Tibial nerve (tissue), 4 donors: ENCODE data around the gene TRPC1. TPM values are rescaled to one million over a fixed set of nuclear protein-coding genes. Genes with fewer than 3 reads are reported as not detected.

ENCODE experiments used
- DNase-seq, 2 donors: peaks; one replicate each; pipeline ENCODE4 v3.0.0-alpha.2; 2019; ENCODE audit warnings: low spot score in 2 of 2
- H3K27ac ChIP-seq, 4 donors: fragments of 200-600 bp; sonication (generic) in 3 of 4; one replicate each; pipeline ENCODE4 v1.5.1; 2017 to 2019; ENCODE audit warnings: mild to moderate bottlenecking in 1 of 4
- H3K27me3 ChIP-seq, 2 donors: fragments of 200-600 bp; sonication (generic) in 1 of 2; one replicate each; pipeline versions ENCODE4 v1.5.1 to v1.6.0; 2017 to 2019
- H3K36me3 ChIP-seq, 3 donors: fragments of 200-600 bp; sonication (generic); one replicate each; pipeline ENCODE4 v1.5.1; 2018 to 2019
- H3K4me1 ChIP-seq, 4 donors: fragments of 200-600 bp; sonication (generic) in 3 of 4; one replicate each; pipeline ENCODE4 v1.5.1; 2017 to 2019
- H3K4me3 ChIP-seq, 4 donors: fragments of 200-600 bp; sonication (generic) in 3 of 4; one replicate each; pipeline ENCODE4 v1.5.1; 2017 to 2019; ENCODE audit warnings: mild to moderate bottlenecking in 1 of 4, moderate library complexity in 1 of 4
- H3K9me3 ChIP-seq, 4 donors: fragments of 200-600 bp; sonication (generic) in 3 of 4; one replicate each; pipeline ENCODE4 v1.5.1; 2017 to 2019
- EP300 ChIP-seq, 2 donors: sonication (generic); formaldehyde crosslinking; IDR thresholded peaks; one replicate each; pipeline ENCODE4 v1.6.1; 2017; ENCODE audit warnings: antibody characterized with exemption in 2 of 2, mild to moderate bottlenecking in 1 of 2
- POLR2A ChIP-seq, 2 donors: fragments of 450-650 bp; IDR thresholded peaks; one replicate each; pipeline ENCODE4 v1.6.1; 2017; ENCODE audit warnings: antibody characterized with exemption in 2 of 2, mild to moderate bottlenecking in 2 of 2, moderate library complexity in 2 of 2
- WGBS, 2 donors: methylation state at CpG; one replicate each; pipeline ENCODE4 v1.1.5; 2018; 5-methylcytosine and 5-hydroxymethylcytosine counted together
- total RNA-seq, 4 donors: library from RNA; depleted of rRNA; stranded (reverse); fragments of >200 nt; gene quantifications; one replicate each; pipeline ENCODE4 v1.1.0, GENCODE V29; 2016
- TF ChIP-seq, protein P1 (sequence below), 5 experiments: fragments of 200-600 bp in 3 of 5; fragments of 450-650 bp in 2 of 5; sonication (generic) in 3 of 5; IDR thresholded peaks; one replicate each; pipeline ENCODE4 v1.5.1; 2016 to 2019; ENCODE audit warnings: antibody characterized with exemption in 5 of 5, mild to moderate bottlenecking in 3 of 5, moderate library complexity in 2 of 5

The TRPC1 gene
- total RNA-seq, 4 donors from 2014 or later, result 23.4 to 47.7 (median 31.1) TPM

- 78 to 80% methylated on average over 3 of the region's 3 CpGs for WGBS, 2 donors
- no peak overlapping the region for H3K4me3 ChIP-seq
- peaks cover 0 to 18% (median 0%) of the 10 kb centered on the region in 3 donors for H3K36me3 ChIP-seq
- no peak overlapping the region for H3K27ac ChIP-seq
- TF ChIP-seq POLR2A (IDR thresholded peaks at IDR 0.05) (no peak), EP300 (IDR thresholded peaks at IDR 0.05) (no peak)
- TF ChIP-seq, protein P1, sequence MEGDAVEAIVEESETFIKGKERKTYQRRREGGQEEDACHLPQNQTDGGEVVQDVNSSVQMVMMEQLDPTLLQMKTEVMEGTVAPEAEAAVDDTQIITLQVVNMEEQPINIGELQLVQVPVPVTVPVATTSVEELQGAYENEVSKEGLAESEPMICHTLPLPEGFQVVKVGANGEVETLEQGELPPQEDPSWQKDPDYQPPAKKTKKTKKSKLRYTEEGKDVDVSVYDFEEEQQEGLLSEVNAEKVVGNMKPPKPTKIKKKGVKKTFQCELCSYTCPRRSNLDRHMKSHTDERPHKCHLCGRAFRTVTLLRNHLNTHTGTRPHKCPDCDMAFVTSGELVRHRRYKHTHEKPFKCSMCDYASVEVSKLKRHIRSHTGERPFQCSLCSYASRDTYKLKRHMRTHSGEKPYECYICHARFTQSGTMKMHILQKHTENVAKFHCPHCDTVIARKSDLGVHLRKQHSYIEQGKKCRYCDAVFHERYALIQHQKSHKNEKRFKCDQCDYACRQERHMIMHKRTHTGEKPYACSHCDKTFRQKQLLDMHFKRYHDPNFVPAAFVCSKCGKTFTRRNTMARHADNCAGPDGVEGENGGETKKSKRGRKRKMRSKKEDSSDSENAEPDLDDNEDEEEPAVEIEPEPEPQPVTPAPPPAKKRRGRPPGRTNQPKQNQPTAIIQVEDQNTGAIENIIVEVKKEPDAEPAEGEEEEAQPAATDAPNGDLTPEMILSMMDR (IDR thresholded peaks at IDR 0.05), result no peak
- H3K27me3 ChIP-seq, result no peaks in the 10 kb centered on the region
- no peaks in the 10 kb centered on the region for H3K4me1 ChIP-seq
- no peak for DNase-seq
- H3K9me3 ChIP-seq, result no peaks in the 10 kb centered on the region
Measured at GRCh38 chr3:142809259-142809658, 85.4 kb downstream of the TRPC1 start.

GRCh38 chr3:142815803-142816202, 92.0 kb downstream of the TRPC1 start:
- H3K27ac ChIP-seq, result no peak overlapping the region
- H3K36me3 ChIP-seq, result no peaks in the 10 kb centered on the region
- H3K4me3 ChIP-seq, result no peak overlapping the region
- TF ChIP-seq POLR2A (IDR thresholded peaks at IDR 0.05), result no peak
- no peak for TF ChIP-seq EP300 (IDR thresholded peaks at IDR 0.05)
- TF ChIP-seq, protein P1 (IDR thresholded peaks at IDR 0.05), result no peak
- no peaks in the 10 kb centered on the region for H3K4me1 ChIP-seq
- 91 to 92% methylated on average over 6 of the region's 6 CpGs for WGBS, 2 donors
- DNase-seq, result no peak
- no peaks in the 10 kb centered on the region for H3K27me3 ChIP-seq
- H3K9me3 ChIP-seq, result no peaks in the 10 kb centered on the region

- Histone ChIP-seq H3K9me3 (no peaks in the 10 kb centered on the region), H3K27me3 (no peaks in the 10 kb centered on the region), H3K4me3 (no peak overlapping the region), H3K36me3 (no peaks in the 10 kb centered on the region), H3K27ac (no peak overlapping the region), H3K4me1 (no peaks in the 10 kb centered on the region)
- DNase-seq, result no peak
- WGBS, 2 donors, result 56 to 58% methylated on average over 1 of the region's 1 CpG
- no peak for TF ChIP-seq POLR2A (IDR thresholded peaks at IDR 0.05)
- TF ChIP-seq, protein P1 (IDR thresholded peaks at IDR 0.05), result no peak
- TF ChIP-seq EP300 (IDR thresholded peaks at IDR 0.05), result no peak
Measured at GRCh38 chr3:142817356-142817755, 93.5 kb downstream of the TRPC1 start.

DNA sequence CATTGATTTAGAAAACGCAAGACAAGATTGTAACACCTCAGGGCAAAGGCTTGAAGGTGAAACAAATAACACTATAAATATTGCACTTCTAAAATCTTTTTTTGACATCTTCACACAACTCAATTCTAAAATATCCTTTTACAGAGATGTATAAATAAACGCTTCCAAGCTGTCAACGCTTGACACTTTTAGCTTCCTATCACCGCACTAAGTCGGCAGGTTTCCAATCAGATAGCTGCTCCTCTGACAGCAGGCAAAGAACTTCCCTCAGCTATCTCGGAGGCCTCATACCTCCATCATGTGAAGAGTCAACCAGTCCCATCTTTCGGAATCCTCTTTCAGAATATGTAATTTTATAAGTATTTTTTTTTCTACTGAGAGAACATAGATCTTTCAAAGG, 94.1 kb downstream of the TRPC1 start:
- TF ChIP-seq, protein P1 (IDR thresholded peaks at IDR 0.05), result no peak
- TF ChIP-seq POLR2A (IDR thresholded peaks at IDR 0.05) (no peak), EP300 (IDR thresholded peaks at IDR 0.05) (no peak)
- H3K4me3 ChIP-seq, result no peak overlapping the region
- 83 to 92% methylated on average over 7 of the region's 7 CpGs for WGBS, 2 donors
- no peaks in the 10 kb centered on the region for H3K27me3 ChIP-seq
- no peaks in the 10 kb centered on the region for H3K36me3 ChIP-seq
- DNase-seq, result no peak
- no peaks in the 10 kb centered on the region for H3K4me1 ChIP-seq
- no peaks in the 10 kb centered on the region for H3K9me3 ChIP-seq
- H3K27ac ChIP-seq, result no peak overlapping the region

GRCh38 chr3:142818651-142819050, 94.8 kb downstream of the TRPC1 start:
- TF ChIP-seq, protein P1 (IDR thresholded peaks at IDR 0.05), result no peak
- TF ChIP-seq EP300 (IDR thresholded peaks at IDR 0.05), result no peak
- TF ChIP-seq POLR2A (IDR thresholded peaks at IDR 0.05), result no peak
- WGBS, 2 donors, result 93% methylated on average over 9 of the region's 9 CpGs
- no peaks in the 10 kb centered on the region for H3K4me1 ChIP-seq

More at GRCh38 chr3:142818651-142819050, 94.8 kb downstream of the TRPC1 start:
- no peak for DNase-seq
- Histone ChIP-seq H3K27me3 (no peaks in the 10 kb centered on the region), H3K4me3 (no peak overlapping the region), H3K27ac (no peak overlapping the region), H3K36me3 (no peaks in the 10 kb centered on the region), H3K9me3 (no peaks in the 10 kb centered on the region)
